ENCODE measurements around the gene THEM5.

DNA sequence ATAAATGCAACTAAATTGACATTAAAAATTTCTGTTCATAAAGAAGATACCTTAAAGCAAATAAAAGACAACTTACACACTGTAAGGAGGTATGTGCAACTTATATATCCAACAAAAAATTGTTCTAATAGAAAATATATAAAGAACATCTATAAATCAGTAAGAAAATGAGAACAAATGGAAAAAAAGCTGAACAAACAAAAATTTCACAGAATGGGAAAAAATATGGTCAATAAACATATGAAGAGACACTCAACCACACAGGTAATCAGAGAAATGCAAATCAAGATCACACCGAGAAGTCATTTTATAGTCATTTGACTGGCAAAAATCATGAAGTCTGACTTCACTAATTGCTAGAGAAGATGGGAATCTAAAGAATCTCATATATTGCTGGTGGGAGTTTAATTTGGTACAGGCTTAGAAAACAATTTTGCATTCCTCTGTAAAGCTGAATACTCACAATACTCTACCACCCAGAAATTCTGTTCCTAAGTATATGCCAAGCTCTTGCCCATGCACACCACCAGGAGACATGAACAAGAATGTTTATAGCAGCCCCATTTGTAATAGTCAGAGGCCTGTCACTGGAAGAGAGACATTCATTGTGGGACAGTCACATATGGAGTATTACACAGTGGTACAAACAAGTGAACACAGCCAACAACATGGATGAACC lies 22.0 kb upstream of the THEM5 start:
- TF ChIP-seq POLR2A (IDR thresholded peaks at IDR 0.05) (no peak), POLR2AphosphoS5 (IDR thresholded peaks at IDR 0.05) (no peak)
- TF ChIP-seq, protein P1, sequence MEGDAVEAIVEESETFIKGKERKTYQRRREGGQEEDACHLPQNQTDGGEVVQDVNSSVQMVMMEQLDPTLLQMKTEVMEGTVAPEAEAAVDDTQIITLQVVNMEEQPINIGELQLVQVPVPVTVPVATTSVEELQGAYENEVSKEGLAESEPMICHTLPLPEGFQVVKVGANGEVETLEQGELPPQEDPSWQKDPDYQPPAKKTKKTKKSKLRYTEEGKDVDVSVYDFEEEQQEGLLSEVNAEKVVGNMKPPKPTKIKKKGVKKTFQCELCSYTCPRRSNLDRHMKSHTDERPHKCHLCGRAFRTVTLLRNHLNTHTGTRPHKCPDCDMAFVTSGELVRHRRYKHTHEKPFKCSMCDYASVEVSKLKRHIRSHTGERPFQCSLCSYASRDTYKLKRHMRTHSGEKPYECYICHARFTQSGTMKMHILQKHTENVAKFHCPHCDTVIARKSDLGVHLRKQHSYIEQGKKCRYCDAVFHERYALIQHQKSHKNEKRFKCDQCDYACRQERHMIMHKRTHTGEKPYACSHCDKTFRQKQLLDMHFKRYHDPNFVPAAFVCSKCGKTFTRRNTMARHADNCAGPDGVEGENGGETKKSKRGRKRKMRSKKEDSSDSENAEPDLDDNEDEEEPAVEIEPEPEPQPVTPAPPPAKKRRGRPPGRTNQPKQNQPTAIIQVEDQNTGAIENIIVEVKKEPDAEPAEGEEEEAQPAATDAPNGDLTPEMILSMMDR (IDR thresholded peaks at IDR 0.05 in 8 of 11, conservative IDR thresholded peaks at IDR 0.05 in 3 of 11), result no peak

Data from spleen (tissue), 7 donors.